HCT116 (cell line): ENCODE measurements around the gene SLC7A10. TPM values are rescaled to one million over a fixed set of nuclear protein-coding genes. Genes with fewer than 3 reads are reported as not detected.

ENCODE experiments used
- ATAC-seq: fragments of 200-7000 bp; cut with Tn5 transposase; 2 replicates; pipeline ENCODE4 v1.9.1; 2020; ENCODE audit warnings: mild to moderate bottlenecking, moderate library complexity
- BruUV-seq: library from RNA; stranded (reverse); fragments of 400-500 nt; replicated peaks from 2 replicates; lab custom pipeline; 2021; lab: Mats Ljungman, UMichigan
- CTCF ChIA-PET: fragments of 300-600 bp; sonication (Branson Sonifier 250); formaldehyde crosslinking; loops from one replicate; lab custom pipeline; 2021; ENCODE audit warnings: antibody characterized with exemption; lab: Charles Lee
- POLR2A ChIA-PET: fragments of 300-600, 350-600 bp; sonication (Branson Sonifier 250); formaldehyde crosslinking; loops from one replicate; lab custom pipeline; 2021; ENCODE audit warnings: antibody characterized with exemption; lab: Charles Lee
- RAD21 ChIA-PET, 2 experiments: fragments of 300-600 bp; sonication (Branson Sonifier 250); formaldehyde crosslinking; loops; one replicate each; lab custom pipeline; 2023; ENCODE audit warnings: low total read pairs in 2 of 2; ENCODE audit not compliant: uncharacterized antibody in 2 of 2, unreplicated experiment in 2 of 2, low non-redundant PET in 1 of 2; lab: Charles Lee
- DNase-seq: peaks from one replicate; pipeline ENCODE4 v3.0.0-alpha.2; 2010; ENCODE audit warnings: low read depth, low spot score
- H2AFZ ChIP-seq: fragments of 200-600 bp; shearing (Covaris generic), sonication (generic); 2 replicates; pipeline ENCODE4 v1.6.1; 2017; ENCODE audit warnings: low read depth, mixed run types, mixed read lengths, antibody characterized with exemption, low read length; ENCODE audit not compliant: poor library complexity, severe bottlenecking
- H3K27ac ChIP-seq: 2 replicates; pipeline ENCODE4 v1.5.1; 2012; ENCODE audit warnings: low read depth, low read length
- H3K27me3 ChIP-seq: fragments of 200-600 bp; sonication (generic); 2 replicates; pipeline ENCODE4 v1.6.1; 2016; ENCODE audit warnings: mixed run types, low read length, mixed read lengths; ENCODE audit not compliant: insufficient read depth
- H3K36me3 ChIP-seq, 2 experiments: fragments of 200-500 bp in 1 of 2; fragments of 200-600 bp in 1 of 2; sonication (Bioruptor generic) in 1 of 2; sonication (generic) in 1 of 2; 2 replicates each; pipeline versions ENCODE4 v1.5.1 to v1.6.1; 2014 to 2016; ENCODE audit warnings: low read length in 2 of 2, inconsistent platforms in 1 of 2, mixed read lengths in 1 of 2, mixed run types in 1 of 2; ENCODE audit not compliant: insufficient read depth in 2 of 2, control insufficient read depth in 1 of 2
- H3K4me1 ChIP-seq, 2 experiments: fragments of 200-600 bp in 1 of 2; sonication (generic) in 1 of 2; 2 replicates each; pipeline versions ENCODE4 v1.5.1 to v1.6.1; 2012 to 2017; ENCODE audit warnings: low read length in 2 of 2, inconsistent platforms in 1 of 2, mild to moderate bottlenecking in 1 of 2, mixed read lengths in 1 of 2, mixed run types in 1 of 2, moderate library complexity in 1 of 2; ENCODE audit not compliant: insufficient read depth in 2 of 2, control insufficient read depth in 1 of 2
- H3K4me2 ChIP-seq: fragments of 200-600 bp; sonication (generic); 2 replicates; pipeline ENCODE4 v1.6.1; 2017; ENCODE audit warnings: mixed run types, low read length, mixed read lengths
- H3K4me3 ChIP-seq, 2 experiments: fragments of 200-600 bp in 1 of 2; sonication (generic) in 1 of 2; replicated peaks in 1 of 2; 2 replicates each; pipeline ENCODE4 v1.5.1; 2011 to 2016; ENCODE audit warnings: low read length in 2 of 2, control low read depth in 1 of 2, low read depth in 1 of 2, mild to moderate bottlenecking in 1 of 2, mixed read lengths in 1 of 2, mixed run types in 1 of 2
- H3K79me2 ChIP-seq: fragments of 200-600 bp; sonication (generic); 2 replicates; pipeline ENCODE4 v1.6.1; 2017; ENCODE audit warnings: mild to moderate bottlenecking, mixed run types, low read length, moderate library complexity, mixed read lengths; ENCODE audit not compliant: insufficient read depth
- H3K9ac ChIP-seq: fragments of 200-600 bp; sonication (generic); 2 replicates; pipeline ENCODE4 v1.6.1; 2016; ENCODE audit warnings: low read length, mixed read lengths
- H3K9me2 ChIP-seq: fragments of 200-600 bp; sonication (generic), shearing (Covaris generic); 2 replicates; pipeline ENCODE4 v1.6.1; 2017; ENCODE audit warnings: mixed run types, mild to moderate bottlenecking, moderate library complexity; ENCODE audit not compliant: insufficient read depth
- H3K9me3 ChIP-seq, 2 experiments: fragments of 200-500 bp in 1 of 2; fragments of 200-600 bp in 1 of 2; sonication (Bioruptor generic) in 1 of 2; sonication (generic) in 1 of 2; 2 replicates each; pipeline ENCODE4 v1.6.1; 2014 to 2017; ENCODE audit warnings: low read length in 2 of 2, mixed read lengths in 2 of 2, inconsistent platforms in 1 of 2, low read depth in 1 of 2, mild to moderate bottlenecking in 1 of 2, mixed run types in 1 of 2, moderate library complexity in 1 of 2; ENCODE audit not compliant: control insufficient read depth in 1 of 2, insufficient read depth in 1 of 2
- H4K20me1 ChIP-seq: fragments of 200-600 bp; sonication (generic), shearing (Covaris generic); 2 replicates; pipeline ENCODE4 v1.6.1; 2017; ENCODE audit warnings: mixed run types, mild to moderate bottlenecking, moderate library complexity; ENCODE audit not compliant: insufficient read depth
- CEBPB ChIP-seq: IDR thresholded peaks from 2 replicates; pipeline ENCODE4 v1.6.1; 2012; ENCODE audit warnings: low read depth
- EGR1 ChIP-seq: IDR thresholded peaks from 2 replicates; pipeline ENCODE4 v1.6.1; 2012; ENCODE audit warnings: low read depth
- ELF1 ChIP-seq: IDR thresholded peaks from 2 replicates; pipeline ENCODE4 v1.6.1; 2012; ENCODE audit warnings: low read depth, borderline replicate concordance
- FOSL1 ChIP-seq: IDR thresholded peaks from 2 replicates; pipeline ENCODE4 v1.6.1; 2012; ENCODE audit warnings: low read depth
- JUND ChIP-seq: IDR thresholded peaks from 2 replicates; pipeline ENCODE4 v1.6.1; 2012
- POLR2A ChIP-seq: IDR thresholded peaks from 2 replicates; pipeline ENCODE4 v1.7.0; 2011; ENCODE audit warnings: borderline replicate concordance; ENCODE audit not compliant: insufficient read depth, insufficient read length; ENCODE audit errors: extremely low read depth
- SIN3A ChIP-seq: IDR thresholded peaks from 2 replicates; pipeline ENCODE4 v1.6.1; 2012; ENCODE audit warnings: low read depth
- SP1 ChIP-seq: IDR thresholded peaks from 2 replicates; pipeline ENCODE4 v1.6.1; 2012; ENCODE audit warnings: low read depth
- SRF ChIP-seq: IDR thresholded peaks from 2 replicates; pipeline ENCODE4 v1.6.1; 2012; ENCODE audit warnings: low read depth
- TCF7L2 ChIP-seq: IDR thresholded peaks from 2 replicates; pipeline ENCODE4 v1.7.0; 2011; ENCODE audit warnings: borderline replicate concordance, inconsistent platforms; ENCODE audit not compliant: insufficient read depth, insufficient read length; ENCODE audit errors: extremely low read depth
- ZFX ChIP-seq: fragments of 450-650 bp; IDR thresholded peaks from 2 replicates; pipeline ENCODE4 v1.6.1; 2017
- ZNF274 ChIP-seq: fragments of 200-500 bp; sonication (Bioruptor generic); IDR thresholded peaks from 2 replicates; pipeline ENCODE4 v1.6.1; 2014; ENCODE audit warnings: mild to moderate bottlenecking, low read depth, low read length, inconsistent platforms
- intact Hi-C: fragments of 100-400 bp; cut with micrococcal nuclease; formaldehyde crosslinking; loops from 2 replicates; pipeline ENCODE4 v1.10.0; 2022
- total RNA-seq: library from RNA; stranded (reverse); gene quantifications from one replicate; pipeline ENCODE4 v1.2.1, GENCODE V29; 2021; ENCODE audit not compliant: unreplicated experiment
- TF ChIP-seq, protein P1 (sequence below): IDR thresholded peaks from 2 replicates; pipeline ENCODE4 v1.6.1; 2011; ENCODE audit warnings: mild to moderate bottlenecking, low read length, moderate library complexity; ENCODE audit not compliant: insufficient replicate concordance; ENCODE audit errors: extremely low read depth
- TF ChIP-seq, protein P2 (sequence below): IDR thresholded peaks from 2 replicates; pipeline ENCODE4 v1.6.1; 2012; ENCODE audit warnings: low read depth
- TF ChIP-seq, protein P3 (sequence below): IDR thresholded peaks from 2 replicates; pipeline ENCODE4 v1.6.1; 2012
- TF ChIP-seq, protein P4 (sequence below), 3 experiments: fragments of 200-600 bp in 1 of 3; sonication (generic) in 1 of 3; IDR thresholded peaks in 2 of 3; conservative IDR thresholded peaks in 1 of 3; 2 replicates each; pipeline ENCODE4 v1.5.1; 2012 to 2017; ENCODE audit warnings: low read depth in 2 of 3, low read length in 2 of 3, antibody characterized with exemption in 1 of 3, borderline replicate concordance in 1 of 3, control low read depth in 1 of 3, mild to moderate bottlenecking in 1 of 3, mixed read lengths in 1 of 3, mixed run types in 1 of 3, moderate library complexity in 1 of 3; ENCODE audit not compliant: insufficient read depth in 1 of 3

The SLC7A10 gene
- total RNA-seq, 1 experiment from 2014 or later = 0.25 TPM

DNA sequence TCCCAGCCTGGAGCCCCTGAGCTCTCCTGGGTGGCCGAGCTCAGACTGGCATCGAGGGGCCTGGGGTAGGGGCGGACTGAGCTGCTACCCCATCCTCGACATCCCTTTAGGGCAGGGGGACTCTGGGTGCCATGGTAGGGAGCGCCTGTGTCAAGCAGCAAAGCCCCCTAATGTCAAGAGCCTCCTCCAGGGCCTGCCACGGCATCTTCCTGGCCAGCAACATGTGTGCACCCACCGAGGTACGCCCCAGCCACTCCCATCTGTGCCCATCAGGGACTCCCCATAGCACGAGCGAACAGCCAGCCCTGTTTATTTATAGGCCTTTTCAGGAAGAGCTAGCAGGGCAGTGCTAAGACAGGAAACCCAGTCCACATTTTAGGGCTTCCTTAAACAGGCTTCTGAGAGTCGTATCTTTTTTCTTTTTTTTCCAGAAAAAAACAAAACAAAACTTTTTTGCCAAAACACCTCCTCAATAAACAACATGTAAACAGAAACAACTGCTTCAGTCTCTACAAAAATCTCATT is 17.2 kb downstream of the SLC7A10 start:
- Histone ChIP-seq H3K9ac (no peak overlapping the region), H3K4me2 (no peak overlapping the region), H3K9me3 (no peaks in the 10 kb centered on the region)
- ChIA-PET POLR2A (no interaction called here), CTCF (no interaction called here)
- TF ChIP-seq POLR2A (no peak), SRF (no peak), ZFX (no peak), TCF7L2 (no peak), FOSL1 (no peak), CEBPB (no peak), SP1 (no peak), SIN3A (no peak), ELF1 (no peak), ZNF274 (no peak), JUND (no peak), EGR1 (no peak)
- TF ChIP-seq, protein P1, sequence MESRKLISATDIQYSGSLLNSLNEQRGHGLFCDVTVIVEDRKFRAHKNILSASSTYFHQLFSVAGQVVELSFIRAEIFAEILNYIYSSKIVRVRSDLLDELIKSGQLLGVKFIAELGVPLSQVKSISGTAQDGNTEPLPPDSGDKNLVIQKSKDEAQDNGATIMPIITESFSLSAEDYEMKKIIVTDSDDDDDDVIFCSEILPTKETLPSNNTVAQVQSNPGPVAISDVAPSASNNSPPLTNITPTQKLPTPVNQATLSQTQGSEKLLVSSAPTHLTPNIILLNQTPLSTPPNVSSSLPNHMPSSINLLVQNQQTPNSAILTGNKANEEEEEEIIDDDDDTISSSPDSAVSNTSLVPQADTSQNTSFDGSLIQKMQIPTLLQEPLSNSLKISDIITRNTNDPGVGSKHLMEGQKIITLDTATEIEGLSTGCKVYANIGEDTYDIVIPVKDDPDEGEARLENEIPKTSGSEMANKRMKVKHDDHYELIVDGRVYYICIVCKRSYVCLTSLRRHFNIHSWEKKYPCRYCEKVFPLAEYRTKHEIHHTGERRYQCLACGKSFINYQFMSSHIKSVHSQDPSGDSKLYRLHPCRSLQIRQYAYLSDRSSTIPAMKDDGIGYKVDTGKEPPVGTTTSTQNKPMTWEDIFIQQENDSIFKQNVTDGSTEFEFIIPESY = no peak
- TF ChIP-seq, protein P2, sequence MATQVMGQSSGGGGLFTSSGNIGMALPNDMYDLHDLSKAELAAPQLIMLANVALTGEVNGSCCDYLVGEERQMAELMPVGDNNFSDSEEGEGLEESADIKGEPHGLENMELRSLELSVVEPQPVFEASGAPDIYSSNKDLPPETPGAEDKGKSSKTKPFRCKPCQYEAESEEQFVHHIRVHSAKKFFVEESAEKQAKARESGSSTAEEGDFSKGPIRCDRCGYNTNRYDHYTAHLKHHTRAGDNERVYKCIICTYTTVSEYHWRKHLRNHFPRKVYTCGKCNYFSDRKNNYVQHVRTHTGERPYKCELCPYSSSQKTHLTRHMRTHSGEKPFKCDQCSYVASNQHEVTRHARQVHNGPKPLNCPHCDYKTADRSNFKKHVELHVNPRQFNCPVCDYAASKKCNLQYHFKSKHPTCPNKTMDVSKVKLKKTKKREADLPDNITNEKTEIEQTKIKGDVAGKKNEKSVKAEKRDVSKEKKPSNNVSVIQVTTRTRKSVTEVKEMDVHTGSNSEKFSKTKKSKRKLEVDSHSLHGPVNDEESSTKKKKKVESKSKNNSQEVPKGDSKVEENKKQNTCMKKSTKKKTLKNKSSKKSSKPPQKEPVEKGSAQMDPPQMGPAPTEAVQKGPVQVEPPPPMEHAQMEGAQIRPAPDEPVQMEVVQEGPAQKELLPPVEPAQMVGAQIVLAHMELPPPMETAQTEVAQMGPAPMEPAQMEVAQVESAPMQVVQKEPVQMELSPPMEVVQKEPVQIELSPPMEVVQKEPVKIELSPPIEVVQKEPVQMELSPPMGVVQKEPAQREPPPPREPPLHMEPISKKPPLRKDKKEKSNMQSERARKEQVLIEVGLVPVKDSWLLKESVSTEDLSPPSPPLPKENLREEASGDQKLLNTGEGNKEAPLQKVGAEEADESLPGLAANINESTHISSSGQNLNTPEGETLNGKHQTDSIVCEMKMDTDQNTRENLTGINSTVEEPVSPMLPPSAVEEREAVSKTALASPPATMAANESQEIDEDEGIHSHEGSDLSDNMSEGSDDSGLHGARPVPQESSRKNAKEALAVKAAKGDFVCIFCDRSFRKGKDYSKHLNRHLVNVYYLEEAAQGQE = no peak
- TF ChIP-seq, protein P3, sequence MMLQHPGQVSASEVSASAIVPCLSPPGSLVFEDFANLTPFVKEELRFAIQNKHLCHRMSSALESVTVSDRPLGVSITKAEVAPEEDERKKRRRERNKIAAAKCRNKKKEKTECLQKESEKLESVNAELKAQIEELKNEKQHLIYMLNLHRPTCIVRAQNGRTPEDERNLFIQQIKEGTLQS = no peak
- TF ChIP-seq, protein P4, sequence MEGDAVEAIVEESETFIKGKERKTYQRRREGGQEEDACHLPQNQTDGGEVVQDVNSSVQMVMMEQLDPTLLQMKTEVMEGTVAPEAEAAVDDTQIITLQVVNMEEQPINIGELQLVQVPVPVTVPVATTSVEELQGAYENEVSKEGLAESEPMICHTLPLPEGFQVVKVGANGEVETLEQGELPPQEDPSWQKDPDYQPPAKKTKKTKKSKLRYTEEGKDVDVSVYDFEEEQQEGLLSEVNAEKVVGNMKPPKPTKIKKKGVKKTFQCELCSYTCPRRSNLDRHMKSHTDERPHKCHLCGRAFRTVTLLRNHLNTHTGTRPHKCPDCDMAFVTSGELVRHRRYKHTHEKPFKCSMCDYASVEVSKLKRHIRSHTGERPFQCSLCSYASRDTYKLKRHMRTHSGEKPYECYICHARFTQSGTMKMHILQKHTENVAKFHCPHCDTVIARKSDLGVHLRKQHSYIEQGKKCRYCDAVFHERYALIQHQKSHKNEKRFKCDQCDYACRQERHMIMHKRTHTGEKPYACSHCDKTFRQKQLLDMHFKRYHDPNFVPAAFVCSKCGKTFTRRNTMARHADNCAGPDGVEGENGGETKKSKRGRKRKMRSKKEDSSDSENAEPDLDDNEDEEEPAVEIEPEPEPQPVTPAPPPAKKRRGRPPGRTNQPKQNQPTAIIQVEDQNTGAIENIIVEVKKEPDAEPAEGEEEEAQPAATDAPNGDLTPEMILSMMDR (IDR thresholded peaks at IDR 0.05 in 2 of 3, conservative IDR thresholded peaks at IDR 0.05 in 1 of 3; ENCODE audit: borderline replicate concordance in 1 of 3, insufficient read depth in 1 of 3, low read depth in 2 of 3, low read length in 2 of 3) = no peak
- TF ChIP-seq, all 23 proteins: peak for 0
- Histone ChIP-seq H3K9me2 (no peaks in the 10 kb centered on the region), H3K27me3 (no peaks in the 10 kb centered on the region), H3K4me1 (no peaks in the 10 kb centered on the region), H3K4me3 (no peak overlapping the region), H4K20me1 (no peaks in the 10 kb centered on the region), H2AFZ (no peak overlapping the region), H3K27ac (no peak overlapping the region), H3K36me3 (no peaks in the 10 kb centered on the region; a peak in 1 of 4 replicates), H3K79me2 (no peaks in the 10 kb centered on the region)
- BruUV-seq = no TSS peak
- ATAC-seq = no peak
- no peak for DNase-seq
- RAD21 ChIA-PET = no interaction called here
- intact Hi-C loops = no loop called here
